Fibroblast of the conjunctiva (primary cell): Measurements from ENCODE around the gene ZFYVE28.

Experiments
- DNase-seq: peaks from one replicate; pipeline ENCODE4 v3.0.0-alpha.2; 2010; ENCODE audit warnings: low read depth

ZFYVE28 gene

GRCh38 chr4:2259036-2259540 lies 159.4 kb downstream of the ZFYVE28 start:
- no peak for DNase-seq

GRCh38 chr4:2258091-2259035 lies 160.1 kb downstream of the ZFYVE28 start:
- no peak for DNase-seq

- no peak for DNase-seq
Measured at GRCh38 chr4:2257361-2258081, 160.9 kb downstream of the ZFYVE28 start.

GRCh38 chr4:2256781-2257191 lies 161.7 kb downstream of the ZFYVE28 start:
- no peak for DNase-seq

- DNase-seq = no peak
Measured at GRCh38 chr4:2256156-2256731, 162.2 kb downstream of the ZFYVE28 start.

- no peak for DNase-seq
Measured at GRCh38 chr4:2255501-2256155, 162.8 kb downstream of the ZFYVE28 start.

- DNase-seq = no peak
Measured at GRCh38 chr4:2254665-2255500, 163.6 kb downstream of the ZFYVE28 start.

GRCh38 chr4:2253160-2254084 lies 165.0 kb downstream of the ZFYVE28 start:
- DNase-seq = no peak

GRCh38 chr4:2252530-2253091 lies 165.8 kb downstream of the ZFYVE28 start:
- no peak for DNase-seq

GRCh38 chr4:2251795-2252529 lies 166.5 kb downstream of the ZFYVE28 start:
- no peak for DNase-seq

GRCh38 chr4:2251073-2251794 lies 167.2 kb downstream of the ZFYVE28 start:
- DNase-seq = no peak

- DNase-seq = no peak
Measured at GRCh38 chr4:2250357-2251072, 167.9 kb downstream of the ZFYVE28 start.

GRCh38 chr4:2249526-2250356 lies 168.7 kb downstream of the ZFYVE28 start:
- DNase-seq = no peak

- DNase-seq = no peak
Measured at GRCh38 chr4:2248821-2249261, 169.6 kb downstream of the ZFYVE28 start.

GRCh38 chr4:2248044-2248780 lies 170.2 kb downstream of the ZFYVE28 start:
- no peak for DNase-seq
